Measurements from ENCODE around the gene TFIP11.

Gene TFIP11

GRCh38 chr22:26555478-26555877, 43.2 kb upstream of the TFIP11 start:
- TF ChIP-seq POLR2AphosphoS5 (IDR thresholded peaks at IDR 0.05; ENCODE audit: low read depth, low read length) (no peak), REST (IDR thresholded peaks at IDR 0.05; ENCODE audit: insufficient read depth in 1 of 2, low read depth in 2 of 2, low read length in 2 of 2) (no peak), SIN3A (IDR thresholded peaks at IDR 0.05; ENCODE audit: borderline replicate concordance, insufficient read depth, low read length) (no peak), FOXP2 (optimal IDR thresholded peaks at IDR 0.05; ENCODE audit: borderline replicate concordance, extremely low read depth, extremely low read length, insufficient read depth) (no peak), TAF1 (IDR thresholded peaks at IDR 0.05; ENCODE audit: borderline replicate concordance, insufficient read depth, low read length) (no peak)

- TF ChIP-seq SIN3A (IDR thresholded peaks at IDR 0.05; ENCODE audit: borderline replicate concordance, insufficient read depth, low read length) (no peak), FOXP2 (optimal IDR thresholded peaks at IDR 0.05; ENCODE audit: borderline replicate concordance, extremely low read depth, extremely low read length, insufficient read depth) (no peak), POLR2AphosphoS5 (IDR thresholded peaks at IDR 0.05; ENCODE audit: low read depth, low read length) (no peak), TAF1 (IDR thresholded peaks at IDR 0.05; ENCODE audit: borderline replicate concordance, insufficient read depth, low read length) (no peak), REST (IDR thresholded peaks at IDR 0.05; ENCODE audit: insufficient read depth in 1 of 2, low read depth in 2 of 2, low read length in 2 of 2) (no peak)
Observed at GRCh38 chr22:26554956-26555355, 42.7 kb upstream of the TFIP11 start.

GRCh38 chr22:26553056-26553752, 40.9 kb upstream of the TFIP11 start:
- TF ChIP-seq REST (IDR thresholded peaks at IDR 0.05; ENCODE audit: insufficient read depth in 1 of 2, low read depth in 2 of 2, low read length in 2 of 2) (no peak), FOXP2 (optimal IDR thresholded peaks at IDR 0.05; ENCODE audit: borderline replicate concordance, extremely low read depth, extremely low read length, insufficient read depth) (no peak), SIN3A (IDR thresholded peaks at IDR 0.05; ENCODE audit: borderline replicate concordance, insufficient read depth, low read length) (no peak), POLR2AphosphoS5 (IDR thresholded peaks at IDR 0.05; ENCODE audit: low read depth, low read length) (no peak), TAF1 (IDR thresholded peaks at IDR 0.05; ENCODE audit: borderline replicate concordance, insufficient read depth, low read length) (no peak)

- TF ChIP-seq TAF1 (IDR thresholded peaks at IDR 0.05; ENCODE audit: borderline replicate concordance, insufficient read depth, low read length) = no peak
Observed at GRCh38 chr22:26552466-26552865, 40.2 kb upstream of the TFIP11 start.

GRCh38 chr22:26551568-26551967, 39.3 kb upstream of the TFIP11 start:
- TF ChIP-seq REST (IDR thresholded peaks at IDR 0.05; ENCODE audit: insufficient read depth in 1 of 2, low read depth in 2 of 2, low read length in 2 of 2) (no peak), FOXP2 (optimal IDR thresholded peaks at IDR 0.05; ENCODE audit: borderline replicate concordance, extremely low read depth, extremely low read length, insufficient read depth) (no peak), TAF1 (IDR thresholded peaks at IDR 0.05; ENCODE audit: borderline replicate concordance, insufficient read depth, low read length) (no peak), POLR2AphosphoS5 (IDR thresholded peaks at IDR 0.05; ENCODE audit: low read depth, low read length) (no peak), SIN3A (IDR thresholded peaks at IDR 0.05; ENCODE audit: borderline replicate concordance, insufficient read depth, low read length) (no peak)

Data from PFSK-1 (cell line).